Brain microvascular endothelial cell (primary cell): ENCODE data around the gene USP15.

ENCODE experiments used
- DNase-seq: peaks from one replicate; pipeline ENCODE4 v3.0.0-alpha.2; 2020
- H3K27ac ChIP-seq: fragments of 250-450 bp; sonication (Bioruptor Pico); 2 replicates; pipeline ENCODE4 v1.5.1; 2020; ENCODE audit warnings: mild to moderate bottlenecking, moderate library complexity
- H3K27me3 ChIP-seq: fragments of 250-450 bp; sonication (Bioruptor Pico); replicated peaks from 2 replicates; pipeline ENCODE4 v1.5.1; 2020; ENCODE audit warnings: mild to moderate bottlenecking
- H3K36me3 ChIP-seq: fragments of 250-450 bp; sonication (Bioruptor Pico); replicated peaks from 2 replicates; pipeline ENCODE4 v1.5.1; 2020; ENCODE audit warnings: mild to moderate bottlenecking
- H3K4me3 ChIP-seq: 2 replicates; pipeline ENCODE4 v1.5.1; 2011; ENCODE audit warnings: low read depth, mild to moderate bottlenecking, control low read depth, low read length, moderate library complexity
- in situ Hi-C: cut with HindIII; loops from 2 replicates; pipeline ENCODE4 v1.10.0; 2017; ENCODE audit warnings: low sequenced_read_pairs, low pct_ligation_motif_present
- TF ChIP-seq, protein P1 (sequence below): IDR thresholded peaks from 2 replicates; pipeline ENCODE4 v1.5.1; 2011; ENCODE audit warnings: low read depth, mild to moderate bottlenecking, moderate library complexity, low read length, control low read depth, inconsistent platforms; ENCODE audit errors: missing control alignments

USP15 gene

DNA sequence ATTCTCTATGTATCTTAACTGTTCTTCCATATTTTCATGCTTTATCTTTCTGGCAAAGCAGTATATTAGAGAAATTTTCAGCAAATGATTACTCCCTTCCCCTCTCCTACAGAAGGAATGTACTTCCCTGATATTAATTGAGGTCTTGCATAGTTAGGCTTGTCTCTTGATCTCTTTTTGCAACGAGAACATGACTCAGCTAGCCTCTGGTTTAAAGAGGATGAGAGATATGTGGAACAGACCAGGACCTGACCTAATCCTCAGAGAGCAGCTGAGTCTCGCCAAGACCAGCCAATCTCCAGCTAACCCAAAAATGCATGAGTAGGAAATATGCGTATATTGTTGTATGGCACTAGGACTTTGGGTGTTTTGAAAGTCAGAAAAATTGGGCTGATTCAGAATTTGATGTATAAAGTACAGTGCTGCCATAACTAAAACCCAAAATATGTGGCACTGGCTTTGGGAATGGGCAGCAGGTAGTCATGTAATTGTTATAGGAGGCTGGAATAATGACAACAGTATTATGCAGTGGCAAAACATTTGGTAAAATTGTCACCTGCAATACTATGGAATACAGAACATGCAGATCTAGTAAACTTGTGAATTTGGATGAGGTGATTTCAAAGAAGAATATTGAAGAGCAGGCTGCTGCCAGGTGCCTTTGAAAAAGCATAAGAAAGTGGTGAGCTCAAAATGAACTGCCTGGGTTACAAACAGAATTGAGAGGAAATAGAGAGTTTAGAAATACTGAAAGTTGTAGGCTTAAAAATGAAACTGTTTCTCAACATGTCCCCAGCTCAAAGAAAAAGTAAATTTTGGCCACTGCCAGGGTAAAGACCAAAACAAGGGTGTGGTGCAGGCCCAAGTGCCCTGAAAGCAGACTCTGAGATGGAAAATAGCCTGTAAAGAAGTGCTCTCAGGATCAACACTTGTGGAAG is 9.3 kb upstream of the USP15 start:
- no peak overlapping the region for H3K27ac ChIP-seq
- H3K27me3 ChIP-seq, result no peaks in the 10 kb centered on the region
- H3K4me3 ChIP-seq, result no peak overlapping the region
- no peaks in the 10 kb centered on the region for H3K36me3 ChIP-seq
- TF ChIP-seq, protein P1, sequence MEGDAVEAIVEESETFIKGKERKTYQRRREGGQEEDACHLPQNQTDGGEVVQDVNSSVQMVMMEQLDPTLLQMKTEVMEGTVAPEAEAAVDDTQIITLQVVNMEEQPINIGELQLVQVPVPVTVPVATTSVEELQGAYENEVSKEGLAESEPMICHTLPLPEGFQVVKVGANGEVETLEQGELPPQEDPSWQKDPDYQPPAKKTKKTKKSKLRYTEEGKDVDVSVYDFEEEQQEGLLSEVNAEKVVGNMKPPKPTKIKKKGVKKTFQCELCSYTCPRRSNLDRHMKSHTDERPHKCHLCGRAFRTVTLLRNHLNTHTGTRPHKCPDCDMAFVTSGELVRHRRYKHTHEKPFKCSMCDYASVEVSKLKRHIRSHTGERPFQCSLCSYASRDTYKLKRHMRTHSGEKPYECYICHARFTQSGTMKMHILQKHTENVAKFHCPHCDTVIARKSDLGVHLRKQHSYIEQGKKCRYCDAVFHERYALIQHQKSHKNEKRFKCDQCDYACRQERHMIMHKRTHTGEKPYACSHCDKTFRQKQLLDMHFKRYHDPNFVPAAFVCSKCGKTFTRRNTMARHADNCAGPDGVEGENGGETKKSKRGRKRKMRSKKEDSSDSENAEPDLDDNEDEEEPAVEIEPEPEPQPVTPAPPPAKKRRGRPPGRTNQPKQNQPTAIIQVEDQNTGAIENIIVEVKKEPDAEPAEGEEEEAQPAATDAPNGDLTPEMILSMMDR, result no peak
- in situ Hi-C loops, result no loop called here
- DNase-seq, result peak; percentile 34

- Histone ChIP-seq H3K36me3 (no peaks in the 10 kb centered on the region), H3K27ac (no peak overlapping the region), H3K27me3 (no peaks in the 10 kb centered on the region), H3K4me3 (no peak overlapping the region)
- DNase-seq, result no peak
- in situ Hi-C loops, result no loop called here
- TF ChIP-seq, protein P1, result no peak
Observed at GRCh38 chr12:62251609-62251958, 8.6 kb upstream of the USP15 start.

DNA sequence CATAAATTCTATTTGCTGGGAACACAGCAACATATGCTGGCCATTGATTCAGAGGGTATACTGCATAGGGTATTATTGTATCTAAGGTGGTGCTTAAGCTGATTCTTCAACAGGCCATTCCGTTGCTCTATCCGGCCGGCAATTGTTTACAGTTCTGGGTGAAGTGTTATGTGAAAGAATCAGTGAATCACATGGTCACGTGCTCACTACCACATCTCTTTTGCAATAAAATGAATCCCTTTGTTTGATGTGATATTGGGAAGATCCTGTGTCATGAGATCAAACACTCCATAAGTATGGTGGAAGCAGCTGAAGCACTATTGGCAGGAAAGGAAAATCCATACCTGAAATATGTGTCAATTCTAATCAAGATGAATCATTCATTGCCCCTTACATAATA is 7.6 kb upstream of the USP15 start:
- TF ChIP-seq, protein P1, result no peak
- Histone ChIP-seq H3K4me3 (no peak overlapping the region), H3K27me3 (no peaks in the 10 kb centered on the region), H3K36me3 (no peaks in the 10 kb centered on the region), H3K27ac (no peak overlapping the region)
- in situ Hi-C loops, result no loop called here
- no peak for DNase-seq

GRCh38 chr12:62254967-62255366 is 5.2 kb upstream of the USP15 start:
- in situ Hi-C loops, result no loop called here
- DNase-seq, result no peak
- H3K4me3 ChIP-seq, result no peak overlapping the region
- H3K36me3 ChIP-seq, result no peaks in the 10 kb centered on the region
- TF ChIP-seq, protein P1, result no peak
- no peak overlapping the region for H3K27ac ChIP-seq
- H3K27me3 ChIP-seq, result no peaks in the 10 kb centered on the region

DNA sequence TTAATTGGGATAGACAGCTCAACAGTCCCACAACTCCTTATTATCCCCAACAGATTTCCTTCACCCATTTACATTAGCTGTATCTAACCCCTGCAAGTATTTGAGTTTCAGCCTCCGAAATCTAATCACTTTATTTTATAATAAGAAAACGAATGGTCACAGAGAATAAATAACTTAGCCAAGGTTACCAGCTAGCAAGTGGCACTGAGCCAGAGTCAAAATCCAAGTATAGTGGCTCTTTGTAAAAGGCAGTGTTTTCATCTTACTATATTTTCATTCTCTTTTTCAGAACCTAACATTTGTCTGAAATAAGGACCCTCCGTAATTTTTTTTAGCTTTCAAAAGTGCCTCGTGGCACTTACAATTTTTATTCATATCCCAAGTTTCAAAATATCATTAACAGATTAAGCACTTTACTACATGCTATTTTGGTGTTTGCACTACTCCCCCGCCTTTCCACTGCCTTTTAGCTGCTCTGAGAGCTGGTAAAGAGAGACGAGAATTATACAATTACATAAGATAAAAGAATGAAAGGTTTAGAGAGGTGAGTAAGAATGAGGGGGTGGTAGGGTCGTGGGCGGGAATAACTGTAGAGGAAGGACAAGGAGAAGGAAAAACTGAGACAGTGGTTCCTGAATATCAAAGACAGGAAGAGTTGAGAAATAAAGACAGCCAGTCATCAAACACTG is 3.7 kb upstream of the USP15 start:
- TF ChIP-seq, protein P1, result no peak

More for the DNA sequence above, 3.7 kb upstream of the USP15 start:
- H3K27ac ChIP-seq, result no peak overlapping the region
- in situ Hi-C loops, result no loop called here
- no peaks in the 10 kb centered on the region for H3K27me3 ChIP-seq
- no peaks in the 10 kb centered on the region for H3K36me3 ChIP-seq
- H3K4me3 ChIP-seq, result no peak overlapping the region
- DNase-seq, result no peak
